Psoas muscle (tissue), 8 donors: ENCODE results near the gene FRAS1. TPM values are rescaled to one million over a fixed set of nuclear protein-coding genes. Genes with fewer than 3 reads are reported as not detected.

ENCODE experiments used
- ATAC-seq, 4 donors: fragments of 200-7000 bp; cut with Tn5 transposase; one replicate each; pipeline ENCODE4 v1.9.1; 2020; ENCODE audit warnings: moderate library complexity in 3 of 4, mild to moderate bottlenecking in 2 of 4
- DNase-seq, 2 donors: peaks; one replicate each; pipeline ENCODE4 v3.0.0-alpha.2; 2020
- H3K27ac ChIP-seq: fragments of 200-600 bp; one replicate; pipeline ENCODE4 v1.8.0; 2022
- H3K27me3 ChIP-seq, 3 donors: fragments of 200-600 bp in 1 of 3; one replicate each; pipeline versions ENCODE4 v1.6.1 to v1.8.0; 2013 to 2022; ENCODE audit warnings: low read length in 2 of 3, mild to moderate bottlenecking in 2 of 3, moderate library complexity in 1 of 3; ENCODE audit not compliant: insufficient read depth in 3 of 3
- H3K36me3 ChIP-seq, 2 donors: fragments of 200-600 bp in 1 of 2; one replicate each; pipeline versions ENCODE4 v1.6.1 to v1.8.0; 2013 to 2022; ENCODE audit warnings: low read depth in 1 of 2, mild to moderate bottlenecking in 1 of 2, moderate library complexity in 1 of 2; ENCODE audit not compliant: insufficient read depth in 1 of 2
- H3K4me1 ChIP-seq: fragments of 200-600 bp; one replicate; pipeline ENCODE4 v1.8.0; 2022
- H3K4me3 ChIP-seq: fragments of 200-600 bp; one replicate; pipeline ENCODE4 v1.8.0; 2022; ENCODE audit warnings: mild to moderate bottlenecking
- H3K9me3 ChIP-seq: fragments of 200-600 bp; one replicate; pipeline ENCODE4 v1.8.0; 2022
- CTCF ChIP-seq: fragments of 200-600 bp; IDR thresholded peaks from one replicate; pipeline ENCODE4 v1.8.0; 2022; ENCODE audit warnings: antibody characterized with exemption
- WGBS, 3 donors: extraction: QIAGEN DNeasy Blood & Tissue Kit; methylation state at CpG; one replicate each; pipeline versions ENCODE4 v1.1.6 to v1.1.7; 2013; 5-methylcytosine and 5-hydroxymethylcytosine counted together
- intact Hi-C, 2 donors: fragments of 100-400 bp; cut with DNase I; formaldehyde crosslinking; loops; one replicate each; pipeline versions ENCODE4 v1.11.0 to v1.14.2; 2022
- polyA plus RNA-seq, 3 donors: library from polyadenylated mRNA; stranded (reverse); fragments of 200-250 nt; gene quantifications; one replicate each; pipeline ENCODE4 v1.2.3, GENCODE V29; 2013
- total RNA-seq, 4 donors: library from RNA; stranded (reverse); fragmentation: NEBNext Ultra II Directional in 2 of 4; extraction: Animal tissue kit (Norgen Biotek cat#: 25700) in 2 of 4; gene quantifications; one replicate each; pipeline versions ENCODE4 v1.2.1 to v1.2.4, GENCODE V29; 2021 to 2023
- donor health status: healthy with polysubstance abuse.
- donor health status: DM: no; HTN: no; CAD: no; lungs with moderate emphysema.
- donor health status: Bipolar disorder and iron deficiency.
- donor health status: healthy.
- donor health status: DM: yes; HTN: yes; CAD: no.
- donor health status: DM: no; HTN: no; CAD: no.
- donor health status: DM: no; HTN: no; CAD: no.
- donor health status: DM: yes; HTN: yes; CAD: no.

FRAS1 gene
- total and polyA plus RNA-seq, 7 donors = 0.08 to 3.0 (median 0.42) TPM

- no peaks in the 10 kb centered on the region for H3K27me3 ChIP-seq
- DNase-seq (no peak), ATAC-seq (no peak)
- peaks cover 0 to 3% of the 10 kb centered on the region in 2 donors for H3K36me3 ChIP-seq
- intact Hi-C loops = loop anchor here (5.0 kb wide), 2 partner anchors 463 to 563 kb away; partner anchors contain the start of gene FRAS1 (in 1 of the 2)
- no peaks in the 10 kb centered on the region for H3K4me1 ChIP-seq
- 82 to 86% (median 86%) methylated on average over 3 of the region's 3 CpGs for WGBS, 3 donors
- TF ChIP-seq CTCF = no peak
- no peak overlapping the region for H3K4me3 ChIP-seq
- H3K27ac ChIP-seq = no peak overlapping the region
- H3K9me3 ChIP-seq = no peaks in the 10 kb centered on the region
Measured at GRCh38 chr4:78519962-78520361, 462.8 kb downstream of the FRAS1 start.

- Histone ChIP-seq H3K4me3 (no peak overlapping the region), H3K27me3 (no peaks in the 10 kb centered on the region), H3K27ac (no peak overlapping the region), H3K36me3 (peaks cover 0 to 3% of the 10 kb centered on the region in 2 donors), H3K9me3 (no peaks in the 10 kb centered on the region), H3K4me1 (no peaks in the 10 kb centered on the region)
- DNase-seq (no peak), ATAC-seq (no peak)
- no peak for TF ChIP-seq CTCF
- WGBS, 3 donors = 50 to 61% (median 59%) methylated on average over 3 of the region's 3 CpGs
- intact Hi-C loops = no loop called here
Measured at GRCh38 chr4:78520808-78521226, 463.7 kb downstream of the FRAS1 start.

- 0 to 100% (median 94%) methylated on average over 1 of the region's 1 CpG for WGBS, 3 donors
- peaks cover 0 to 3% of the 10 kb centered on the region in 2 donors for H3K36me3 ChIP-seq
- H3K4me3 ChIP-seq = no peak overlapping the region
- no peaks in the 10 kb centered on the region for H3K4me1 ChIP-seq
- H3K9me3 ChIP-seq = no peaks in the 10 kb centered on the region
- H3K27me3 ChIP-seq = no peaks in the 10 kb centered on the region
- intact Hi-C loops = no loop called here
- no peak for TF ChIP-seq CTCF
- no peak overlapping the region for H3K27ac ChIP-seq
- ATAC-seq (no peak), DNase-seq (no peak)
Measured at GRCh38 chr4:78524009-78524408, 466.9 kb downstream of the FRAS1 start.

GRCh38 chr4:78525559-78525958 is 468.4 kb downstream of the FRAS1 start:
- H3K9me3 ChIP-seq = no peaks in the 10 kb centered on the region
- no peak for DNase-seq
- H3K4me3 ChIP-seq = no peak overlapping the region
- WGBS, 3 donors = 71 to 80% (median 78%) methylated on average over 3 of the region's 3 CpGs
- no peak for ATAC-seq
- H3K36me3 ChIP-seq = no peaks in the 10 kb centered on the region
- intact Hi-C loops = no loop called here
- H3K27ac ChIP-seq = no peak overlapping the region
- H3K4me1 ChIP-seq = no peaks in the 10 kb centered on the region
- TF ChIP-seq CTCF = no peak
- no peaks in the 10 kb centered on the region for H3K27me3 ChIP-seq

- H3K27me3 ChIP-seq = no peaks in the 10 kb centered on the region
- TF ChIP-seq CTCF = no peak
- no peaks in the 10 kb centered on the region for H3K4me1 ChIP-seq
- 84 to 100% (median 94%) methylated on average over 1 of the region's 1 CpG for WGBS, 3 donors
- intact Hi-C loops = no loop called here
- H3K4me3 ChIP-seq = no peak overlapping the region
- no peaks in the 10 kb centered on the region for H3K9me3 ChIP-seq
- DNase-seq (no peak), ATAC-seq (no peak)
- no peak overlapping the region for H3K27ac ChIP-seq
- H3K36me3 ChIP-seq = no peaks in the 10 kb centered on the region
Measured at GRCh38 chr4:78527103-78527502, 470.0 kb downstream of the FRAS1 start.
